Naive B cell (primary cell): ENCODE data around the gene TMEM132D. TPM values are rescaled to one million over a fixed set of nuclear protein-coding genes. Genes with fewer than 3 reads are reported as not detected.
A peak's percentile ranks its signal among the peaks of the same experiment; 100 is the strongest.
"Not testable (repeated sequence)": the region's sequence is repeated elsewhere in the genome, so short reads cannot be mapped to it uniquely, and the experiment has no call there.

Source experiments
- ATAC-seq, 2 donors: fragments of 150-1000 bp; cut with Tn5 transposase; 2 replicates each; pipeline ENCODE4 v1.10.0; 2021; ENCODE audit warnings: low read depth in 2 of 2, mild to moderate bottlenecking in 2 of 2, moderate library complexity in 2 of 2
- DNase-seq: peaks from one replicate; pipeline ENCODE4 v3.0.0; 2022
- H3K27ac Mint-ChIP-seq, 6 donors: one replicate each; pipeline ENCODE4 v1.8.0; 2020 to 2022; ENCODE audit warnings: mild to moderate bottlenecking in 6 of 6, mixed read lengths in 6 of 6, moderate library complexity in 5 of 6, inconsistent platforms in 2 of 6
- H3K27me3 Mint-ChIP-seq, 3 donors: one replicate each; pipeline ENCODE4 v1.8.0; 2021 to 2022; ENCODE audit warnings: mixed read lengths in 3 of 3, mild to moderate bottlenecking in 1 of 3
- H3K36me3 Mint-ChIP-seq, 2 donors: one replicate each; pipeline ENCODE4 v1.8.0; 2020 to 2022; ENCODE audit warnings: mixed read lengths in 2 of 2, inconsistent platforms in 1 of 2, mild to moderate bottlenecking in 1 of 2
- H3K4me1 Mint-ChIP-seq, 3 donors: one replicate each; pipeline ENCODE4 v1.8.0; 2020 to 2022; ENCODE audit warnings: mixed read lengths in 3 of 3, inconsistent platforms in 1 of 3, mild to moderate bottlenecking in 1 of 3, moderate library complexity in 1 of 3
- H3K4me3 Mint-ChIP-seq, 8 donors: one replicate each; pipeline ENCODE4 v1.8.0; 2020 to 2022; ENCODE audit warnings: mild to moderate bottlenecking in 8 of 8, mixed read lengths in 8 of 8, moderate library complexity in 8 of 8, inconsistent platforms in 2 of 8
- H3K9me3 Mint-ChIP-seq, 7 donors: one replicate each; pipeline ENCODE4 v1.8.0; 2020 to 2022; ENCODE audit warnings: mixed read lengths in 7 of 7, mild to moderate bottlenecking in 5 of 7, inconsistent platforms in 2 of 7, moderate library complexity in 1 of 7
- polyA plus RNA-seq, 6 donors: library from polyadenylated mRNA; unstranded; fragments of 300-500 nt; fragmentation: Illumina TruSeq; gene quantifications; one replicate each; pipeline ENCODE4 v1.2.3, GENCODE V29; 2021; ENCODE audit warnings: low read depth in 6 of 6

TMEM132D gene
- polyA plus RNA-seq, 6 donors from 2014 or later, result not detected

DNA sequence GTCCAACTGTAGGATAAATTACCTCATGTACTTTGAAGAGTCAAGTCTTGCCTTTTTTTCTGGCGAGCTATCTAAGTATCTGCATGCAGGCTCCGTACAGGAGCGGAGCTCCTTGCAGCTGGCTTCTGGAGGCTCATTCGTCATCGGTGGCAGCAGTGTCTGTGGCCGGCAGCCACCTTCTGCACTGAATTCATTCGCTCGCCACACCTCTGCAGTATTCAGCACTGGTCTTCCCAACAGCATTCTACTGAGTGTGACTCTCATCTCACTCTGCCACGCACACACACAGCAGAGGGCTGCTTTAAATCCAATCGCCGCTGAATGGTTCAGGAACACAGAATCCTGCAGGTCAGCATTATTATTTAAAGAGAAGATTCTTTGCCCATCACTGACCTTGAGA, 850.6 kb downstream of the TMEM132D start:
- DNase-seq (no peak), ATAC-seq (no peak)
- peaks cover 8 to 12% (median 8%) of the 10 kb centered on the region in 3 donors for H3K27me3 Mint-ChIP-seq
- no peak overlapping the region for H3K4me3 Mint-ChIP-seq
- no peak overlapping the region for H3K27ac Mint-ChIP-seq
- H3K9me3 Mint-ChIP-seq, result peaks cover 0 to 5% (median 0%) of the 10 kb centered on the region in 7 donors
- H3K36me3 Mint-ChIP-seq, result no peaks in the 10 kb centered on the region
- no peaks in the 10 kb centered on the region for H3K4me1 Mint-ChIP-seq

DNA sequence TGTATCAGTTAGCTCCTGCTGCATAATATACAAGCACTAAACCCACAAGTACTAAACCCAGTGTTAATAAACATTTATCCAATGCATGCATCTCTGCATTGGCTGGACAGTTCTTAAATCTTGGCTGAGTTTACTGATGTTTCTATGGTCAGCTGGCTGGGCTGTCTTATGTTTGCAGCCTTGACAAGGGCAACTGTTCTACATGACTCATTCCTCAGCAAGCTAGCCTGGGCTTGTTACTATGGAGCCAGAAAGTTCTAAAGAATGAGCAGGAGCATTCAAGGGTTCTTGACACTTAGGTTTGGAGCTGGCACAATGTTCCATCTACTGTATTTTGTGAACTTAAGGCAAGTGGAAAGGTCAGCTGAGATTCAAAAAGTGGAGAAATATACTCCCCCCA, 851.5 kb downstream of the TMEM132D start:
- ATAC-seq, result no peak
- Mint-ChIP-seq H3K9me3 (peaks cover 0 to 5% (median 0%) of the 10 kb centered on the region in 7 donors), H3K36me3 (no peaks in the 10 kb centered on the region), H3K4me1 (no peaks in the 10 kb centered on the region), H3K4me3 (no peak overlapping the region), H3K27me3 (peaks cover 8 to 12% (median 8%) of the 10 kb centered on the region in 3 donors), H3K27ac (no peak overlapping the region)
- DNase-seq, result no peak

DNA sequence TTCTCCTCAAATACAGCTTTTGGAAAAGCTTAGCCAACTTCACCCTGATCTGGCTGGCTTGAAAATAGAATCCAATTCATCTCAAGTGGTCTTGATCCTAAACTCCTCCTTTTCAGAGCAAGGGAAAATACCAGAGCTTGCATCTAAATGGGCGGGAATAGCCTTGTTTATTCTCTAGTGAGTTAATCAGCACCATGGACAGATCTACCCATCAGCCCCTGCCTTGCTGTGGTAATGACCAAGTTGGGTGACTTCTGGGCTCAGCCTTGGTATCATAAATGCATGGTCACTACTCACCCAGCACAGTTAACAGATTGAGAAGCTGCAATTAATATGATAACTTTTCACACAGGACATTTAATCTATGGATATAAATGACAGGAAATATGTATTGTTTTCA, 853.9 kb downstream of the TMEM132D start:
- H3K27ac Mint-ChIP-seq, result no peak overlapping the region
- no peak overlapping the region for H3K4me3 Mint-ChIP-seq
- no peak for DNase-seq
- H3K27me3 Mint-ChIP-seq, result peaks cover 8 to 12% (median 8%) of the 10 kb centered on the region in 3 donors
- no peak for ATAC-seq
- H3K4me1 Mint-ChIP-seq, result no peaks in the 10 kb centered on the region
- H3K9me3 Mint-ChIP-seq, result peaks cover 0 to 1% (median 0%) of the 10 kb centered on the region in 7 donors
- no peaks in the 10 kb centered on the region for H3K36me3 Mint-ChIP-seq

DNA sequence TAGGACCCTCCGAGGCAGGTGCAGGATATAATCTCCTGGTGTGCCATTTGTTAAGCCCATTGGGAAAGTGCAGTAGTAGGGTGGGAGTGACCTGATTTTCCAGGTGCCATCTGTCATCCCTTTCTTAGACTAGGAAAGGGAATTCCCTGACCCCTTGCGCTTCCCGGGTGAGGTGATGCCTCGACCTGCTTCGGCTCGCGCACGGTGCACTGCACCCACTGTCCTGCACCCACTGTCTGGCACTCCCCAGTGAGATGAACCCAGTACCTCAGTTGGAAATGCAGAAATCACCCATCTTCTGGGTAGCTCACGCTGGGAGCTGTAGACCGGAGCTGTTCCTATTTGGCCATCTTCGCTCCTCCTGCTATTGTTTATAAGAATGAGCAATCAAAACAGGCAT, 860.5 kb downstream of the TMEM132D start:
- Mint-ChIP-seq H3K9me3 (peaks cover 2 to 21% (median 6%) of the 10 kb centered on the region in 7 donors), H3K27me3 (peaks cover 4 to 15% (median 15%) of the 10 kb centered on the region in 3 donors)
- H3K36me3 Mint-ChIP-seq, H3K4me1 Mint-ChIP-seq, ATAC-seq, DNase-seq, H3K4me3 Mint-ChIP-seq, H3K27ac Mint-ChIP-seq: not testable (repeated sequence)

DNA sequence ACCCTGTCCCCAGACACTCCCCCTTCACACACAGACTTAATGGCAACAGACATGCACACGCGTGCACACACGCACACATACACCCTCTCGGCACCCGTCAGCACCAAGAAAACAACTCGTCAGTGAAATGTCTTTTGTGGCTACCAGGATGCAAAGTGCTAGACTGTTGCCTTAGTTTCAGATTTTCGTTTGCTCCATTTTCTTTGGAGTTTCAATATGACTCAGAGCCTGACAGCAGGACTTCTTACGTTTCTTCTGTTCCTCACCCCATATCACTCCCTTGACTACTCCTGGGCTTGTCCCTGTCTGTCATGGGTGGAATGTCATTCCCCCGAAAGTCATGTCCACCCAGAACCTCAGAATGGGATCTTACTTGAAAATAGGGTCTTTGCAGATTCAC, 867.7 kb downstream of the TMEM132D start:
- ATAC-seq, result no peak
- DNase-seq, result no peak
- Mint-ChIP-seq H3K27ac (peak overlapping the region in 1 of 6 donors; percentile 26), H3K9me3 (peaks cover 0 to 10% (median 5%) of the 10 kb centered on the region in 7 donors), H3K36me3 (peaks cover 0 to 6% of the 10 kb centered on the region in 2 donors), H3K4me1 (no peaks in the 10 kb centered on the region), H3K4me3 (no peak overlapping the region), H3K27me3 (peaks cover 0 to 16% (median 12%) of the 10 kb centered on the region in 3 donors)

DNA sequence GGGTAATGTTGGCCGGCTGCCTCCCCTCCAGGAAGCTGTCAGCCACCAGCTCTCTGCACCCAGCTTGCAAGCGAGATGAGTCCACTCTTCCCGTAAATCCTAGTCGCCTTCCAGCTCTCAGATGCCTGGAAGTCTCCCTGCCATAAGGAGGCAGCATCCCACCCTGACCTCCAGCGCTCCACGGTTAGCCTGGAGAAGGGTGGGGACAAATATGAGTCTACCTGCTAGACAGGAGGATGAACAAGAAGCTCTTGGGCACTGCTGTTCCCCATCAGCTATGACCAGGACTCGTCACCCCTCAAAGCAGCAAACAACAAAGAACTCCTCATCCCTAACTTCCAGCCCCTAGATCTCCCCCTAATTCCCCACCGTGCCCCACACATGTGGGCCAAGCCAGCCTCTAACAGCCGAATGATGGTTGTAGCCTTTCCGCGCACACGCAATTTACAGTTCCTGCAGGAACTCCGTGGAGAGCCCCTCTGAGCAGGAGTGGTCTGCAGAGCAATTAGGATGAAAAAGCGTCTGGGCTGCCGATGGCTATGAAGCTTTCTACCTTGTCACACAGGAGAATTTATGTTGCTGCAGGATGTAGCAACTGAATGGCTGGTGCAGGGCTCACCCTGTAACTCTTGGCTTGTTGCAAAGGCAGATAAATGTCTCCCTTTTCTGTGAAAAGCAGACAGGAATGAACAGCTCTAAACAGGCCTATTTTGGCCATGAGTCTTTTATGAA, 869.1 kb downstream of the TMEM132D start:
- no peak for ATAC-seq
- Mint-ChIP-seq H3K36me3 (peaks cover 0 to 6% of the 10 kb centered on the region in 2 donors), H3K27ac (no peak overlapping the region), H3K9me3 (peaks cover 0 to 10% (median 5%) of the 10 kb centered on the region in 7 donors), H3K4me3 (no peak overlapping the region), H3K27me3 (peaks cover 0 to 16% (median 12%) of the 10 kb centered on the region in 3 donors), H3K4me1 (no peaks in the 10 kb centered on the region)
- DNase-seq, result no peak

DNA sequence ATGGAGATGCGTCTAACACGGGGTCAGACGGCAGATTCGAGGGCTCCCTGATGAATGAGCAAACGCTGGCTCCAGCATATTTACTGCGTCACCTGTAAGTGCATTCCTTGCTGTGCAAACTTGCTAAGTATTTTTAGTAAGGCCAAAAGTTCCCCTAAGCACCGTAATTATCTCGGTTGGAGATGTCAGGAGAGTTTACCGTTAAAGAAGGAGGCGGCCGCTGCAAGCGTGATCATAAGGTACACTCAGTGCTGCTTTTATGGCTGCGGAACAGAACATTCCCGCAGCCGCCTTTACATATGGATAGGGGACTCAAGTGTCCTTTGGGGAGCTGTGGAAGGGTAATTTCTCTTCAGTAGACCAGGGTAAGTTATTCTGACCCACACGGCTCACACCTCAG, 875.0 kb downstream of the TMEM132D start:
- no peaks in the 10 kb centered on the region for H3K4me1 Mint-ChIP-seq
- peaks cover 0 to 1% (median 0%) of the 10 kb centered on the region in 7 donors for H3K9me3 Mint-ChIP-seq
- peaks cover 0 to 16% (median 6%) of the 10 kb centered on the region in 3 donors for H3K27me3 Mint-ChIP-seq
- no peak overlapping the region for H3K27ac Mint-ChIP-seq
- no peak for ATAC-seq
- H3K4me3 Mint-ChIP-seq, result no peak overlapping the region
- no peaks in the 10 kb centered on the region for H3K36me3 Mint-ChIP-seq
- DNase-seq, result no peak

DNA sequence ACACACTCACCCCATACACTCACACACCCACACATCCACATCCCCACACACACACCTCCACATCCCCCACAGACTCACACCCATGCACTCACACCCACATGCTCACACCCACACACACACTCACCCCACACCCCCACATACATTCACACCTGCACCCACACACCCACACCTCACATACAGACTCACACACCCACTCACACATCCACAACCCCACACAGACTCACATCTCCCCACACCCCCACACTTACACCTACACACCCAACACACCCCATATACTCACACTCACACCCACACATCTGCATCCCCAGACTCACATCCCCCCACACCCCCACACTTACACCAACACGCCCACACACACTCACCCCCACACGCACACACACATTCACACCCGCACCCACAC, 878.8 kb downstream of the TMEM132D start:
- DNase-seq, result no peak
- H3K4me3 Mint-ChIP-seq, result no peak overlapping the region
- H3K27me3 Mint-ChIP-seq, result peaks cover 0 to 7% (median 0%) of the 10 kb centered on the region in 3 donors
- H3K36me3 Mint-ChIP-seq, result no peaks in the 10 kb centered on the region
- no peak for ATAC-seq
- H3K9me3 Mint-ChIP-seq, result peaks cover 0 to 13% (median 5%) of the 10 kb centered on the region in 7 donors
- no peaks in the 10 kb centered on the region for H3K4me1 Mint-ChIP-seq
- no peak overlapping the region for H3K27ac Mint-ChIP-seq
